Neuronal stem cell (in vitro differentiated cells): ENCODE results near the gene PFAS.
"Not testable (repeated sequence)": the region's sequence is repeated elsewhere in the genome, so short reads cannot be mapped to it uniquely, and the experiment has no call there.

ENCODE experiments used
- DNase-seq: peaks from one replicate; pipeline ENCODE4 v3.0.0-alpha.2; 2013; ENCODE audit warnings: low spot score
- H2AFZ ChIP-seq: one replicate; pipeline ENCODE4 v1.6.1; 2013; ENCODE audit warnings: mild to moderate bottlenecking, low read length, inconsistent platforms
- H2AK5ac ChIP-seq: 2 replicates; pipeline ENCODE4 v1.6.1; 2013; ENCODE audit warnings: low read depth, mild to moderate bottlenecking, inconsistent platforms, low read length, moderate library complexity, mixed read lengths
- H2BK120ac ChIP-seq: 2 replicates; pipeline ENCODE4 v1.6.1; 2013; ENCODE audit warnings: low read depth, mild to moderate bottlenecking, inconsistent platforms, low read length, moderate library complexity, mixed read lengths
- H2BK12ac ChIP-seq: one replicate; pipeline ENCODE4 v1.6.1; 2013; ENCODE audit warnings: low read length, inconsistent platforms
- H2BK15ac ChIP-seq: 2 replicates; pipeline ENCODE4 v1.6.1; 2013; ENCODE audit warnings: mild to moderate bottlenecking, low read length, inconsistent platforms, mixed read lengths
- H2BK5ac ChIP-seq: one replicate; pipeline ENCODE4 v1.6.1; 2013; ENCODE audit warnings: inconsistent platforms, mild to moderate bottlenecking, low read length, moderate library complexity
- H3K14ac ChIP-seq: one replicate; pipeline ENCODE4 v1.6.1; 2013; ENCODE audit warnings: low read length, inconsistent platforms
- H3K18ac ChIP-seq: 2 replicates; pipeline ENCODE4 v1.6.1; 2013; ENCODE audit warnings: low read length, inconsistent platforms
- H3K23ac ChIP-seq: 2 replicates; pipeline ENCODE4 v1.6.1; 2013; ENCODE audit warnings: low read depth, mild to moderate bottlenecking, mixed read lengths, low read length, inconsistent platforms; ENCODE audit not compliant: poor library complexity
- H3K27ac ChIP-seq: replicated peaks from 3 replicates; pipeline ENCODE4 v1.5.1; 2013; ENCODE audit warnings: low read length, inconsistent platforms
- H3K27me3 ChIP-seq, 3 experiments: 2 replicates each; pipeline ENCODE4 v1.6.1; 2013; ENCODE audit warnings: low read length in 3 of 3, mild to moderate bottlenecking in 2 of 3, inconsistent platforms in 1 of 3, low read depth in 1 of 3, mixed read lengths in 1 of 3, moderate library complexity in 1 of 3; ENCODE audit not compliant: control insufficient read depth in 3 of 3, insufficient read depth in 3 of 3
- H3K36me3 ChIP-seq, 2 donors: replicated peaks in 1 of 2; 2 replicates each; pipeline ENCODE4 v1.6.1; 2013; ENCODE audit warnings: low read length in 2 of 2; ENCODE audit not compliant: control insufficient read depth in 2 of 2, insufficient read depth in 2 of 2
- H3K4ac ChIP-seq: 2 replicates; pipeline ENCODE4 v1.6.1; 2013; ENCODE audit warnings: inconsistent platforms, mild to moderate bottlenecking, low read length, moderate library complexity
- H3K4me1 ChIP-seq, 2 donors: 1 replicate in 1 of 2; 2 replicates in 1 of 2; pipeline ENCODE4 v1.6.1; 2013; ENCODE audit warnings: low read length in 2 of 2, low read depth in 1 of 2; ENCODE audit not compliant: control insufficient read depth in 2 of 2, insufficient read depth in 1 of 2
- H3K4me2 ChIP-seq: one replicate; pipeline ENCODE4 v1.6.1; 2013; ENCODE audit warnings: mild to moderate bottlenecking, low read length, inconsistent platforms; ENCODE audit not compliant: insufficient read depth, poor library complexity, severe bottlenecking
- H3K4me3 ChIP-seq, 2 donors: 2 replicates each; pipeline ENCODE4 v1.5.1; 2013; ENCODE audit warnings: low read length in 2 of 2, mild to moderate bottlenecking in 2 of 2, inconsistent platforms in 1 of 2, moderate library complexity in 1 of 2
- H3K79me1 ChIP-seq: one replicate; pipeline ENCODE4 v1.6.1; 2013; ENCODE audit warnings: low read depth, mild to moderate bottlenecking, inconsistent platforms, low read length, moderate library complexity
- H3K9ac ChIP-seq: one replicate; pipeline ENCODE4 v1.6.1; 2013; ENCODE audit warnings: mild to moderate bottlenecking, low read depth, low read length, inconsistent platforms; ENCODE audit not compliant: poor library complexity
- H3K9me3 ChIP-seq, 2 donors: replicated peaks in 1 of 2; 2 replicates each; pipeline versions ENCODE3 to v1.6.1; 2013; ENCODE audit warnings: low read length in 2 of 2, mild to moderate bottlenecking in 2 of 2, inconsistent platforms in 1 of 2, low read depth in 1 of 2, mixed read lengths in 1 of 2, moderate library complexity in 1 of 2; ENCODE audit not compliant: control insufficient read depth in 2 of 2, insufficient read depth in 1 of 2
- H4K8ac ChIP-seq: one replicate; pipeline ENCODE4 v1.6.1; 2013; ENCODE audit warnings: low read depth, mild to moderate bottlenecking, inconsistent platforms, low read length, moderate library complexity
- H4K91ac ChIP-seq: one replicate; pipeline ENCODE4 v1.6.1; 2013; ENCODE audit warnings: low read length, low read depth, mild to moderate bottlenecking, inconsistent platforms; ENCODE audit not compliant: poor library complexity
- WGBS, 2 donors: extraction: QIAGEN DNeasy Blood & Tissue Kit; methylation state at CpG; one replicate each; pipeline ENCODE4 v1.1.7; 2013; ENCODE audit warnings: missing lambda C conversion rate in 2 of 2, mixed read lengths in 1 of 2; ENCODE audit not compliant: insufficient read length in 2 of 2, insufficient replicate concordance in 1 of 2; ENCODE audit errors: extremely low coverage in 2 of 2; 5-methylcytosine and 5-hydroxymethylcytosine counted together

PFAS gene

DNA sequence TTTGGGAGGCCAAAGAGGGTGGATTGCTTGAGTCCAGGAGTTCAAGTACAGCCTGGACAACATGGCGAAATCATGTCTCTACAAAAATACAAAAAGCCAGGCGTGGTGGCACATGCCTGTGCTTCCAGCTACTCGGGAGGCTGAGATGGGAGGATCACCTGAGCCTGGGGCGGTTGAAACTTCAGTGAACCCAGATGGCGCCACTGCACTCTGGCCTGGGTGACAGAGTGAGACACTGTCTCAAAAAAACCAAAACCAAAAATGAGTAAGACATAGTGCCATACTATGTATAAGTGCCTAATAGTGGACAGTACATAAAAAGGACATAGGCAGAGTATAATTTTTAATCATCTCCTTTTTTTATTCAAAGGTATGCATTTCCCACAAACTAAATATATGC, 5.3 kb upstream of the PFAS start:
- H2AK5ac ChIP-seq: no peak overlapping the region
- peaks cover 0 to 2% of the 10 kb centered on the region in 2 donors for H3K4me1 ChIP-seq
- peaks cover 2% of the 10 kb centered on the region for H3K79me1 ChIP-seq
- H3K27me3 ChIP-seq: no peaks in the 10 kb centered on the region
- no CpG with 5 or more reads among the region's 5 CpGs for WGBS, 2 donors
- no peak overlapping the region for H3K14ac ChIP-seq
- no peak overlapping the region for H2BK12ac ChIP-seq
- H3K9ac ChIP-seq: no peak overlapping the region
- H3K27ac ChIP-seq: no peak overlapping the region
- no peak overlapping the region for H2BK15ac ChIP-seq
- H3K18ac ChIP-seq: no peak overlapping the region
- no peak overlapping the region for H2BK120ac ChIP-seq
- H3K4me2 ChIP-seq: no peak overlapping the region
- no peak overlapping the region for H3K4ac ChIP-seq
- H4K8ac ChIP-seq: no peak overlapping the region
- no peak overlapping the region for H4K91ac ChIP-seq
- H3K4me3 ChIP-seq: no peak overlapping the region
- no peak overlapping the region for H3K23ac ChIP-seq
- H3K36me3 ChIP-seq: peaks cover 2 to 32% of the 10 kb centered on the region in 2 donors
- no peak overlapping the region for H2AFZ ChIP-seq
- no peaks in the 10 kb centered on the region for H3K9me3 ChIP-seq
- H2BK5ac ChIP-seq: no peak overlapping the region
- no peak for DNase-seq

DNA sequence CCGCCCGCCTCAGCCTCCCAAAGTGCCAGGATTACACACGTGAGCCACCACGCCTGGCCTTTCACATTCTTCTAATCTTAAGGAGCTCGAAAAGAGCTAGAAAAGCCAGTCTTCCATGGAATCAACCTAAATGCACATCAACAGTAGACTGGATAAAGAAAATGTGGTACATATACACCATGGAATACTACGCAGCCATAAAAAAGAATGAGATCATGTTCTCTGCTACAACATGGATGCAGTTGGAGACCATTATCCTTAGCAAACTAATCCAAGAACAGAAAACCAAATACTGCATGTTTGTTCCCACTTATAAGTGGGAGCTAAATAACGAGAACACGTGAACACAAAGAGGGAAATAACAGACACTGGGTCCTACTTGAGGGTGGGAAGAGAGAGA, 4.3 kb upstream of the PFAS start:
- Histone ChIP-seq H3K4me2 (no peak overlapping the region), H2BK12ac (no peak overlapping the region), H3K18ac (no peak overlapping the region), H4K8ac (no peak overlapping the region), H2BK5ac (no peak overlapping the region), H3K4me1 (peaks cover 0 to 2% of the 10 kb centered on the region in 2 donors), H3K79me1 (peaks cover 2% of the 10 kb centered on the region), H3K4ac (no peak overlapping the region), H3K23ac (no peak overlapping the region), H3K36me3 (peaks cover 0 to 25% of the 10 kb centered on the region in 2 donors), H2BK120ac (no peak overlapping the region), H3K14ac (no peak overlapping the region), H3K4me3 (no peak overlapping the region), H2AK5ac (no peak overlapping the region), H2AFZ (no peak overlapping the region), H3K27ac (no peak overlapping the region), H3K27me3 (no peaks in the 10 kb centered on the region), H2BK15ac (no peak overlapping the region), H3K9me3 (no peaks in the 10 kb centered on the region), H4K91ac (no peak overlapping the region), H3K9ac (no peak overlapping the region)
- DNase-seq: no peak
- WGBS, 2 donors: no CpG with 5 or more reads among the region's 8 CpGs

DNA sequence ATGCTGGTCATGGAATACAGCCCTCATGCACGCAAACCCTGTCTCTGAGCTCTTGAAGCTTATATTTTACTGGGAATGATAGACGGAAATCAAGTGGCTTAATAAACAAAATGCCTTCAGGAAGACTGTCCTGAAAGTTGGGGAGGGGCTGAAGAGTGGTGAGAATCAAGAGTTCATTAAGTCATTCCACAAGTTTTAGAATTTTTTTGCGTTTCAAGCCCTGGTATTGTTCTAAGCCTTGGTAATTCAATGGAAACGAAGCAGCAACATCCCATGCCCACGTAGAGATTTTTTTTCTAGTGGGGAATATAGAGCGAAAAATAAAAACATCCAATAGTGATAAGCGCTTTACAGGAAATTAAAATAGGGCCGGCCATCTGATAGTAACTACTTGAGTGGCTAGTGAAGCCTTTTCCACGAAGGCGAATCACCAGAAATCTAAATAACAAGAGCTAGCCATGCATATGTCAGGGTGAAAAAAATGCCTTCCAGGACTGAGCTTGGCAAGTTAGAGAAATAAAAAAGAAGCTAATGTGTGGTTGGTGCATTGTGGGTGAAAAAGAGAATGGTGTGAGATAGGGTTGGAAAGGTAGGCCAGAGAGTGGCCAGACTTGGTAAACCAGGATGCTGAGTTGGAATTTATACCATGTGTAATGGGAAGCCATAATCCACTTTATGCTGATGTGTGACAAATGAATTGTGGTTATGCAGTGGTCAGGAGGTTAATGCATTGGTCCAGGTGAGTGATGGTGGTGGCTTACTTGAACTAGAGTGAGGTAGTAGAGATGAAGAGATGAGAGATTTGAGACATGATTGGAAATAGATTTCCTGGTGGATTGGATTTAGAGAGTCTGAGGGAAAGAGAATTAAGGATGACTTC, 772 bp downstream of the PFAS start:
- H3K4me2 ChIP-seq: peak overlapping the region; percentile 91
- no peak for DNase-seq
- peak overlapping the region; percentile 95 for H3K18ac ChIP-seq
- peak overlapping the region; percentile 91 for H2AFZ ChIP-seq
- no peak overlapping the region for H3K14ac ChIP-seq
- no peak overlapping the region for H2BK5ac ChIP-seq
- peak overlapping the region; percentile 84 to 99 for H3K4me3 ChIP-seq
- no peaks in the 10 kb centered on the region for H3K9me3 ChIP-seq
- H2BK12ac ChIP-seq: no peak overlapping the region
- no peak overlapping the region for H3K27ac ChIP-seq
- no peaks in the 10 kb centered on the region for H3K27me3 ChIP-seq
- H2AK5ac ChIP-seq: peak overlapping the region; percentile 44
- peak overlapping the region; percentile 95 for H3K9ac ChIP-seq
- H4K91ac ChIP-seq: no peak overlapping the region
- no peak overlapping the region for H3K23ac ChIP-seq
- peaks cover 8% of the 10 kb centered on the region for H3K79me1 ChIP-seq
- WGBS, 2 donors: no CpG with 5 or more reads among the region's 10 CpGs
- no peak overlapping the region for H3K4ac ChIP-seq
- peaks cover 8 to 29% of the 10 kb centered on the region in 2 donors for H3K36me3 ChIP-seq
- H2BK15ac ChIP-seq: no peak overlapping the region
- no peak overlapping the region for H2BK120ac ChIP-seq
- no peak overlapping the region for H4K8ac ChIP-seq
- peaks cover 4 to 6% of the 10 kb centered on the region in 2 donors for H3K4me1 ChIP-seq

DNA sequence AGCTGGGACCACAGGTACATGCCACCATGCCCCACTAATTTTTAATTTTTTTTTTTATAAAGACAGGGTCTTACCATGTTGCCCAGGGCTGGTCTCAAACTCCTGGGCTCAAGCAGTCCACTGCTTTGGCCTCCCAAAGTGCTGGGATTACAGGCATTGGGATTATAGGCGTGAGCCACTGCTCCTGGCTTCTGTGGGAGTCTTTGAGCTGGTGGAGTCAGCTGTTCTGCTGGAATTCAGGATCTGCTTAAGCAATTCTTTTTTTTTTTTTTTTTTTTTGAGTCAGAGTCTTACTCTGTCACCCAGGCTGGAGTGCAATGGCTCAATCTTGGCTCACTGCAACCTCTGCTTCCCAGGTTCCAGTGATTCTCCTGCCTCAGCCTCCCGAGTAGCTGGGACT, 2.3 kb downstream of the PFAS start:
- not testable (repeated sequence) for H3K9me3 ChIP-seq, H3K23ac ChIP-seq, H3K27me3 ChIP-seq, H4K8ac ChIP-seq, H3K79me1 ChIP-seq, DNase-seq, H2BK5ac ChIP-seq, H3K9ac ChIP-seq, H3K4me2 ChIP-seq, H2AFZ ChIP-seq, H2AK5ac ChIP-seq, H3K18ac ChIP-seq, H4K91ac ChIP-seq, H3K27ac ChIP-seq, H2BK120ac ChIP-seq, H2BK15ac ChIP-seq, H3K14ac ChIP-seq, H3K4me3 ChIP-seq, H2BK12ac ChIP-seq, H3K4me1 ChIP-seq, H3K4ac ChIP-seq
- peaks cover 21 to 38% of the 10 kb centered on the region in 2 donors for H3K36me3 ChIP-seq
- WGBS, 2 donors: no CpG with 5 or more reads among the region's 2 CpGs
